ENCODE data around the gene DDAH1. TPM values are rescaled to one million over a fixed set of nuclear protein-coding genes. Genes with fewer than 3 reads are reported as not detected.
"Not testable (repeated sequence)": the region's sequence is repeated elsewhere in the genome, so short reads cannot be mapped to it uniquely, and the experiment has no call there.

DDAH1 gene
- total and polyA plus RNA-seq, 2 experiments from 2014 or later = 19.5 to 49.8 TPM

GRCh38 chr1:85478366-85478765 is 13.4 kb upstream of the DDAH1 start:
- Histone ChIP-seq H3K27ac (no peak overlapping the region), H3K79me2 (no peaks in the 10 kb centered on the region), H2AFZ (no peak overlapping the region), H3K27me3 (no peaks in the 10 kb centered on the region), H4K20me1 (ENCODE audit: insufficient read depth, poor library complexity, severe bottlenecking) (no peaks in the 10 kb centered on the region), H3K9me2 (replicated peaks; ENCODE audit: insufficient read depth) (no peaks in the 10 kb centered on the region), H3K9me3 (ENCODE audit: low read depth) (no peaks in the 10 kb centered on the region), H3K4me1 (ENCODE audit: insufficient read depth) (no peaks in the 10 kb centered on the region), H3K4me2 (no peak overlapping the region), H3K4me3 (no peak overlapping the region), H3K36me3 (replicated peaks; ENCODE audit: insufficient read depth, low read depth) (no peaks in the 10 kb centered on the region)
- 93% methylated on average over 1 of the region's 1 CpG for WGBS (ENCODE audit: low lambda C conversion rate, missing lambda C conversion rate)
- no peak for DNase-seq (ENCODE audit: low spot score)
- TF ChIP-seq EZH2 (IDR thresholded peaks at IDR 0.05; ENCODE audit: borderline replicate concordance) (no peak), CTCF (IDR thresholded peaks at IDR 0.05; ENCODE audit: poor library complexity) (no peak), EZH2phosphoT487 (IDR thresholded peaks at IDR 0.05; ENCODE audit: low read depth, severe bottlenecking, unreplicated experiment) (no peak)

- no peak for TF ChIP-seq CTCF (IDR thresholded peaks at IDR 0.05; ENCODE audit: poor library complexity)
- no peak for TF ChIP-seq EZH2phosphoT487 (IDR thresholded peaks at IDR 0.05; ENCODE audit: low read depth, severe bottlenecking, unreplicated experiment)
- no peak for TF ChIP-seq EZH2 (IDR thresholded peaks at IDR 0.05; ENCODE audit: borderline replicate concordance)
- H3K79me2 ChIP-seq = no peaks in the 10 kb centered on the region
- no peaks in the 10 kb centered on the region for H3K4me1 ChIP-seq (ENCODE audit: insufficient read depth)
- no peaks in the 10 kb centered on the region for H3K27me3 ChIP-seq
- WGBS (ENCODE audit: low lambda C conversion rate, missing lambda C conversion rate) = 85% methylated on average over 3 of the region's 3 CpGs
- H3K4me2 ChIP-seq = no peak overlapping the region
- no peak overlapping the region for H2AFZ ChIP-seq
- H4K20me1 ChIP-seq (ENCODE audit: insufficient read depth, poor library complexity, severe bottlenecking) = no peaks in the 10 kb centered on the region
- no peaks in the 10 kb centered on the region for H3K9me3 ChIP-seq (ENCODE audit: low read depth)
- no peak overlapping the region for H3K4me3 ChIP-seq
- no peaks in the 10 kb centered on the region for H3K36me3 ChIP-seq (replicated peaks; ENCODE audit: insufficient read depth, low read depth)
- H3K9me2 ChIP-seq (replicated peaks; ENCODE audit: insufficient read depth) = no peaks in the 10 kb centered on the region
- no peak overlapping the region for H3K27ac ChIP-seq
- no peak for DNase-seq (ENCODE audit: low spot score)
Observed at GRCh38 chr1:85475055-85475454, 10.1 kb upstream of the DDAH1 start.

GRCh38 chr1:85473390-85473789 is 8.4 kb upstream of the DDAH1 start:
- no peak overlapping the region for H3K4me2 ChIP-seq
- no peaks in the 10 kb centered on the region for H4K20me1 ChIP-seq (ENCODE audit: insufficient read depth, poor library complexity, severe bottlenecking)
- WGBS (ENCODE audit: low lambda C conversion rate, missing lambda C conversion rate) = 90% methylated on average over 6 of the region's 6 CpGs
- H3K9me3 ChIP-seq (ENCODE audit: low read depth) = no peaks in the 10 kb centered on the region
- H3K27me3 ChIP-seq = no peaks in the 10 kb centered on the region
- H3K79me2 ChIP-seq = no peaks in the 10 kb centered on the region
- no peak for DNase-seq (ENCODE audit: low spot score)
- no peaks in the 10 kb centered on the region for H3K9me2 ChIP-seq (replicated peaks; ENCODE audit: insufficient read depth)
- no peaks in the 10 kb centered on the region for H3K36me3 ChIP-seq (replicated peaks; ENCODE audit: insufficient read depth, low read depth)
- no peak overlapping the region for H3K4me3 ChIP-seq
- TF ChIP-seq EZH2 (IDR thresholded peaks at IDR 0.05; ENCODE audit: borderline replicate concordance) (no peak), EZH2phosphoT487 (IDR thresholded peaks at IDR 0.05; ENCODE audit: low read depth, severe bottlenecking, unreplicated experiment) (no peak), CTCF (IDR thresholded peaks at IDR 0.05; ENCODE audit: poor library complexity) (no peak)
- no peak overlapping the region for H2AFZ ChIP-seq
- no peak overlapping the region for H3K27ac ChIP-seq
- no peaks in the 10 kb centered on the region for H3K4me1 ChIP-seq (ENCODE audit: insufficient read depth)

- no peaks in the 10 kb centered on the region for H3K4me1 ChIP-seq (ENCODE audit: insufficient read depth)
- H3K79me2 ChIP-seq = no peaks in the 10 kb centered on the region
- no peaks in the 10 kb centered on the region for H3K27me3 ChIP-seq
- H3K36me3 ChIP-seq (replicated peaks; ENCODE audit: insufficient read depth, low read depth) = no peaks in the 10 kb centered on the region
- DNase-seq (ENCODE audit: low spot score) = no peak
- H3K9me3 ChIP-seq (ENCODE audit: low read depth) = no peaks in the 10 kb centered on the region
- 25% methylated on average over 1 of the region's 1 CpG for WGBS (ENCODE audit: low lambda C conversion rate, missing lambda C conversion rate)
- no peak overlapping the region for H3K4me2 ChIP-seq
- no peak for TF ChIP-seq CTCF (IDR thresholded peaks at IDR 0.05; ENCODE audit: poor library complexity)
- no peak for TF ChIP-seq EZH2phosphoT487 (IDR thresholded peaks at IDR 0.05; ENCODE audit: low read depth, severe bottlenecking, unreplicated experiment)
- no peak for TF ChIP-seq EZH2 (IDR thresholded peaks at IDR 0.05; ENCODE audit: borderline replicate concordance)
- H2AFZ ChIP-seq = no peak overlapping the region
- no peak overlapping the region for H3K4me3 ChIP-seq
- H3K9me2 ChIP-seq (replicated peaks; ENCODE audit: insufficient read depth) = no peaks in the 10 kb centered on the region
- no peaks in the 10 kb centered on the region for H4K20me1 ChIP-seq (ENCODE audit: insufficient read depth, poor library complexity, severe bottlenecking)
- no peak overlapping the region for H3K27ac ChIP-seq
Observed at GRCh38 chr1:85471558-85471957, 6.6 kb upstream of the DDAH1 start.

- H4K20me1 ChIP-seq (ENCODE audit: insufficient read depth, poor library complexity, severe bottlenecking); H3K9me3 ChIP-seq (ENCODE audit: low read depth); H2AFZ ChIP-seq; H3K79me2 ChIP-seq; H3K4me2 ChIP-seq; H3K4me1 ChIP-seq (ENCODE audit: insufficient read depth); H3K27me3 ChIP-seq; H3K36me3 ChIP-seq (replicated peaks; ENCODE audit: insufficient read depth, low read depth); H3K4me3 ChIP-seq; H3K9me2 ChIP-seq (replicated peaks; ENCODE audit: insufficient read depth); DNase-seq (ENCODE audit: low spot score); H3K27ac ChIP-seq: not testable (repeated sequence)
- WGBS (ENCODE audit: low lambda C conversion rate, missing lambda C conversion rate) = 94% methylated on average over 2 of the region's 2 CpGs
Observed at GRCh38 chr1:85470130-85470529, 5.2 kb upstream of the DDAH1 start.
